Germinal center (tissue), 1 donor: ENCODE measurements around the gene DXO.
"Not testable (repeated sequence)": the region's sequence is repeated elsewhere in the genome, so short reads cannot be mapped to it uniquely, and the experiment has no call there.

Source experiments
- DNase-seq: peaks from one replicate; pipeline ENCODE4 v3.0.0; 2012; ENCODE audit warnings: mixed read lengths, low spot score

The DXO gene

DNA sequence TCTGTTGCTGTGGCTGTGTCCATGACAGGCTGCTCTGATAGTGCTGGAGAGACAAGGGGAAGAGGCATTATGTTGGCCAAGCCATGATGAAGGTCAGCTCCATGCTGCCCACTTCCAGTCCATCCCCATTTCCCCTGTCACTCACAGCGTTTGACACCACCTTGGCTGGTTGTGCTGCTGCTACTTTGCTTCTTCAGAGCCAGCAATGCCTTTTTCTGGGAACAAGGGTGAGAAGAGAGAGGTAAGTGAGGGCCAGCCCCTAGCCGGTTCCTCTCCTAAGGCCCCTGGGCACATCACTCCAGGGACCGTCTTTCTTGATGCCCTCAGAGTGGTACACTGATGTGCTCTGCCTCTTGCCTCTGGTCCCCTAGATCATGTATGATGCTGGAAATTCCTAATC lies 15.1 kb downstream of the DXO start:
- no peak for DNase-seq

GRCh38 chr6:31954511-31954910 lies 17.4 kb downstream of the DXO start:
- no peak for DNase-seq

DNA sequence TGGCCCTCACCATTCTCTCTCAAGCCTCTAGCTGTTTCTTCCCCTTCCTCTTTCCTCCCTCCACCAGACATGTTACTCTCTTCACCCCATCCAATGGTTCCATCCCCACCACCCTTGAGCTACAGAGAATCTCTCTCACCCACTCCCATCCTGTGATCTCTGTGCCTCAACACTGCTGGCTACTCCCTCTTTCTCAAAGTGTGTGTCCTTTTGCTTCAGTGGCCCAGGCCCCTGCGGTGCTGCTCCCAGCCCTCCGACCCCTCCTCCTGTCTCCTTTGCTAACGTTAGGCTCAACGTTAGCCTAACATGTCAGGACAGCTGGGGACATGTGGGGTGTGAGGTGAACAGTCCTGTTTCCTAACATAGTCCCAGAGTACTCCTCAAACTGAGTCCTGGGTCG lies 19.0 kb downstream of the DXO start:
- DNase-seq: no peak

- no peak for DNase-seq
Observed at GRCh38 chr6:31952140-31952805, 19.7 kb downstream of the DXO start.

- no peak for DNase-seq
Observed at GRCh38 chr6:31949926-31950548, 21.9 kb downstream of the DXO start.

GRCh38 chr6:31948753-31949413 lies 23.1 kb downstream of the DXO start:
- DNase-seq: no peak

DNA sequence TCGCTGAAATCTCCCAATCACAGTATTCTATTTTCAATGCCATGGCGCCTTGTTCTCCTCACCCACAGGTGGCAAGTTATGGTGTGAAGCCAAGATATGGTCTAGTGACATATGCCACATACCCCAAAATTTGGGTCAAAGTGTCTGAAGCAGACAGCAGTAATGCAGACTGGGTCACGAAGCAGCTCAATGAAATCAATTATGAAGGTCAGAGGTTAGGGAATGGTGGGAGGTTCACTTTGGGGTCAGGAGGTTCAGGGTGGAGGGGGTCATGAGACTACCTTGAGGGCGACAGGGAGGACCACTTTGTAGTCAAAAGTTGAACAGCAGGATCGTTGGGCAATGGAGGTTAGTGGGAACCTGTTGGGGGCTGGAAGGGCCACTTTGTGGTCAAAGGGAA lies 23.6 kb downstream of the DXO start:
- DNase-seq: no peak

DNA sequence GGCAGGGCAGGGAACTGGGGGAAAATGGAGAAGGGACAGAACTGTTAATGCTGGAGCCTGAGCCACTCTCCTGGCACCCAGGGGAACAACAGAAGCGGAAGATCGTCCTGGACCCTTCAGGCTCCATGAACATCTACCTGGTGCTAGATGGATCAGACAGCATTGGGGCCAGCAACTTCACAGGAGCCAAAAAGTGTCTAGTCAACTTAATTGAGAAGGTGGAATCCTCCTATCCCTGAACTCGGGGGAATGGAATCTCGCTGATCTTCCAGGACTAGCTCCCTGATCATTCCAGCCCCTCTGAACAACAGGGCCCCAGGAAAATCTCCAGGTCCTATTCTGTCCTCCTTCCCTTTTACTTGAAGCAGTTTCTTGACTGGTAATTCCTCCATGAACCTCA lies 24.1 kb downstream of the DXO start:
- no peak for DNase-seq

DNA sequence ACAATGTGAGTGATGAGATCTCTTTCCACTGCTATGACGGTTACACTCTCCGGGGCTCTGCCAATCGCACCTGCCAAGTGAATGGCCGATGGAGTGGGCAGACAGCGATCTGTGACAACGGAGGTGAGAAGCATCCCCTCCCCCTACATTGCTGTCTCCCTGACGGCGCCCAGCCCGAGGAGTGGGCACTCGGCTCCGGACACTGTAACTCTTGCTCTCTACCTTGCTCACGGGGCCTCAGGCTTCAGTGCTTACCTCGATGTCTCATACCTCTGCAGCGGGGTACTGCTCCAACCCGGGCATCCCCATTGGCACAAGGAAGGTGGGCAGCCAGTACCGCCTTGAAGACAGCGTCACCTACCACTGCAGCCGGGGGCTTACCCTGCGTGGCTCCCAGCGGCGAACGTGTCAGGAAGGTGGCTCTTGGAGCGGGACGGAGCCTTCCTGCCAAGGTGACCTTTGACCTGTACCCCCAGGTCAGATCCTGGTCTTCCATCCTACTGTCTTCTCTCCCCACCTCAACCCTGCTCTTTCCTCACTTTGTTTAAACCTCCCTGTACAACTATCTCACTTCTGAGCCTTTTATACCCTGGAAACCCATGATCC lies 24.8 kb downstream of the DXO start:
- no peak for DNase-seq

- no peak for DNase-seq
Observed at GRCh38 chr6:31946370-31946885, 25.5 kb downstream of the DXO start.

DNA sequence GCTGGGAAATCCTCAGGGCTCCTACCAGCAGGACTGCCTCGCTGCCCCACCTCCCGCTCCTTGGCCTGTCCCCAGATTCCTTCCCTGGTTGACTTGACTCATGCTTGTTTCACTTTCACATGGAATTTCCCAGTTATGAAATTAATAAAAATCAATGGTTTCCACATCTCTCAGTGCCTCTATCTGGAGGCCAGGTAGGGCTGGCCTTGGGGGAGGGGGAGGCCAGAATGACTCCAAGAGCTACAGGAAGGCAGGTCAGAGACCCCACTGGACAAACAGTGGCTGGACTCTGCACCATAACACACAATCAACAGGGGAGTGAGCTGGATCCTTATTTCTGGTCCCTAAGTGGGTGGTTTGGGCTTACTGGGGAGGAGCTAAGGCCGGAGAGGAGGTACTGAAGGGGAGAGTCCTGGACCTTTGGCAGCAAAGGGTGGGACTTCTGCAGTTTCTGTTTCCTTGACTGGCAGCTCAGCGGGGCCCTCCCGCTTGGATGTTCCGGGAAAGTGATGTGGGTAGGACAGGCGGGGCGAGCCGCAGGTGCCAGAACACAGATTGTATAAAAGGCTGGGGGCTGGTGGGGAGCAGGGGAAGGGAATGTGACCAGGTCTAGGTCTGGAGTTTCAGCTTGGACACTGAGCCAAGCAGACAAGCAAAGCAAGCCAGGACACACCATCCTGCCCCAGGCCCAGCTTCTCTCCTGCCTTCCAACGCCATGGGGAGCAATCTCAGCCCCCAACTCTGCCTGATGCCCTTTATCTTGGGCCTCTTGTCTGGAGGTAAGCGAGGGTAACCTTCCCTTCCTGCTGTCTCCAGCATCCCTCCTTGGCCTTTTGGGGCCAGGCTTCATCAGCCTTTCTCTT lies 26.2 kb downstream of the DXO start, which contains the start of gene CFB:
CFB (plus strand) TSS at position 589 of the 863 bp plus-strand sequence; CDS start at position 716, 127 bp downstream.
- no peak for DNase-seq

- no peak for DNase-seq
Observed at GRCh38 chr6:31945154-31945506, 26.8 kb downstream of the DXO start.

GRCh38 chr6:31943742-31944141 lies 28.2 kb downstream of the DXO start:
- no peak for DNase-seq

- no peak for DNase-seq
Observed at GRCh38 chr6:31940256-31940664, 31.7 kb downstream of the DXO start.

DNA sequence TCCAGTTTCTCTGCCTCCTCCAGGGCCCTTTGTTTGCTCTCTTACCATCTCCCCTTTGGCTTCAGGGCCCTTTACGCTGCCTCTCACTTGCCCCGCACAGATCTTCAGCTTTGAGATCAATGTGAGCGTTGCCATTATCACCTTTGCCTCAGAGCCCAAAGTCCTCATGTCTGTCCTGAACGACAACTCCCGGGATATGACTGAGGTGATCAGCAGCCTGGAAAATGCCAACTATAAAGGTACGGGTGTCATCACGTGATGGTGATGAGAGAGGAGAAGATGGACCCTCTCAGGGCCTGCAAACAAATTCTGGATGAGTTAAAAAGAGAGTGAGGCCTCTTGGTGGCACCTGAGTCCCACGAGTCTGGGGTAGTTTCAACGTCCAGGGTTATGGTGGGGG lies 36.1 kb downstream of the DXO start:
- DNase-seq: no peak

DNA sequence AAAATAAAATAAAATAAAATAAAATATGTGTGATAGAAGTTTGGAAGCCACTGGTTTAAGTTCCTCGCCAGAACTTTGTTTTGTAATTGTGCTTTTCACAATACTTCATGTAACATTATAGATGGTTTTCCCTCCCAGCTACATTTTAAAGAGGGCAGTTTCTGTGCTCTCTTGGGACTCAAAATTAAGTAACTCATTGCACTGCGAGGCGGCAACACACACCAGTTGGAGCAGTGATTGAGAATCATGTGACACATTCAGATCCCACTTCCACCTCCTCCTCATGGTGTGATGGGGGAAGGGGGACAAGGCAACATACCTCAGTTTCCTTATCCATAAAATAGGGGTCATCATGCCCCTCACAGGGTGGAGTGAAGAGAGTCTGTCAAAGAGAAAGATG lies 36.9 kb downstream of the DXO start:
- no peak for DNase-seq

DNA sequence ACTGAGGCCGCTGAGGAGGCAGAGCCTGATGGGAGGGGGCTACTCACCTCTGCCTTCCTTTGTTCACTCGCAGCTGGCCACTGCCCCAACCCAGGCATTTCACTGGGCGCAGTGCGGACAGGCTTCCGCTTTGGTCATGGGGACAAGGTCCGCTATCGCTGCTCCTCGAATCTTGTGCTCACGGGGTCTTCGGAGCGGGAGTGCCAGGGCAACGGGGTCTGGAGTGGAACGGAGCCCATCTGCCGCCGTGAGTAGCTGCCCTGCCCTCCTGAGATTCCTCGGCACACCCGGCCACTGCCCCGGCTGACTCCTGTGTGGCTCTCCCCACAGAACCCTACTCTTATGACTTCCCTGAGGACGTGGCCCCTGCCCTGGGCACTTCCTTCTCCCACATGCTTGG lies 38.4 kb downstream of the DXO start:
- DNase-seq: no peak

DNA sequence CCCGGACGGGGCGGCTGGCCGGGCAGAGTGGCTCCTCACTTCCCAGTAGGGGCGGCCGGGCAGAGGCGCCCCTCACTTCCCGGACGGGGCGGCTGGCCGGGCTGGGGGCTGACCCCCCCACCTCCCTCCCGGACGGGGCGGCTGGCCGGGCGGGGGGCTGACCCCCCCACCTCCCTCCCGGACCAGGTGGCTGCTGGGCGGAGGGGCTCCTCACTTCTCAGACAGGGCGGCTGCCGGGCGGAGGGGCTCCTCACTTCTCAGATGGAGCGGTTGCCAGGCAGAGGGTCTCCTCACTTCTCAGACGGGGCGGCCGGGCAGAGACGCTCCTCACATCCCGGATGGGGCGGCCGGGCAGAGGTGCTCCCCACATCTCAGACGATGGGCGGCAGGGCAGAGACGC lies 39.8 kb downstream of the DXO start:
- not testable (repeated sequence) for DNase-seq

DNA sequence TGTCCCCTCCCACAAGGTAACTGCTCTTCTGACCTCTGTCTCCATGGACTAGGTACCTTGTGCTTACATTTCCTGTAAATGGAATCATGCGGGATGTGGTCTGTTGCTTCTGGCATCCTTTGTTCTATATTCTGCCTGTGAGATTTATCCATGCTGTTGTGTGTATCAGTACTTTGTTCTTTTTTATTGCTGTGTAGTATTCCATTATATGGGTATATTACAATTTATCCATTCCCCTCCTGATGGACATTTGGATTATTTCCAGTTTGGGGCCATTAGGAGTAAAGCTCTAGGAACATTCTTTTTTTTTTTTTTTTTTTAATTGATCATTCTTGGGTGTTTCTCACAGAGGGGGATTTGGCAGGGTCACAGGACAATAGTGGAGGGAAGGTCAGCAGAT lies 41.0 kb downstream of the DXO start:
- no peak for DNase-seq

- no peak for DNase-seq
Observed at GRCh38 chr6:31928672-31928939, 43.3 kb downstream of the DXO start.

- no peak for DNase-seq
Observed at GRCh38 chr6:31927863-31928671, 43.9 kb downstream of the DXO start.
